ENCODE results near the gene GSN.

GSN gene

GRCh38 chr9:121371495-121372061 is 103.6 kb downstream of the GSN start:
- no peak overlapping the region for H3K4me3 ChIP-seq (replicated peaks; ENCODE audit: low read depth, low read length)
- no peak for TF ChIP-seq CTCF (IDR thresholded peaks at IDR 0.05; ENCODE audit: insufficient read depth, low read length, poor library complexity, severe bottlenecking)
- no peak for DNase-seq (ENCODE audit: extremely low read depth, insufficient read length)
- H3K36me3 ChIP-seq (ENCODE audit: control insufficient read depth, insufficient read depth, low read length), result no peaks in the 10 kb centered on the region
- H3K27me3 ChIP-seq (replicated peaks; ENCODE audit: control insufficient read depth, insufficient read depth, low read length), result no peaks in the 10 kb centered on the region

- H3K4me3 ChIP-seq (replicated peaks; ENCODE audit: low read depth, low read length), result no peak overlapping the region
- no peaks in the 10 kb centered on the region for H3K36me3 ChIP-seq (ENCODE audit: control insufficient read depth, insufficient read depth, low read length)
- no peak for DNase-seq (ENCODE audit: extremely low read depth, insufficient read length)
- TF ChIP-seq CTCF (IDR thresholded peaks at IDR 0.05; ENCODE audit: insufficient read depth, low read length, poor library complexity, severe bottlenecking), result no peak
- no peaks in the 10 kb centered on the region for H3K27me3 ChIP-seq (replicated peaks; ENCODE audit: control insufficient read depth, insufficient read depth, low read length)
Measured at GRCh38 chr9:121372239-121373010, 104.5 kb downstream of the GSN start.

- TF ChIP-seq CTCF (IDR thresholded peaks at IDR 0.05; ENCODE audit: insufficient read depth, low read length, poor library complexity, severe bottlenecking), result no peak
- DNase-seq (ENCODE audit: extremely low read depth, insufficient read length), result no peak
- no peaks in the 10 kb centered on the region for H3K27me3 ChIP-seq (replicated peaks; ENCODE audit: control insufficient read depth, insufficient read depth, low read length)
- no peak overlapping the region for H3K4me3 ChIP-seq (replicated peaks; ENCODE audit: low read depth, low read length)
- no peaks in the 10 kb centered on the region for H3K36me3 ChIP-seq (ENCODE audit: control insufficient read depth, insufficient read depth, low read length)
Measured at GRCh38 chr9:121373011-121373729, 105.2 kb downstream of the GSN start.

- no peaks in the 10 kb centered on the region for H3K36me3 ChIP-seq (ENCODE audit: control insufficient read depth, insufficient read depth, low read length)
- H3K4me3 ChIP-seq (replicated peaks; ENCODE audit: low read depth, low read length), result no peak overlapping the region
- DNase-seq (ENCODE audit: extremely low read depth, insufficient read length), result no peak
- no peak for TF ChIP-seq CTCF (IDR thresholded peaks at IDR 0.05; ENCODE audit: insufficient read depth, low read length, poor library complexity, severe bottlenecking)
- no peaks in the 10 kb centered on the region for H3K27me3 ChIP-seq (replicated peaks; ENCODE audit: control insufficient read depth, insufficient read depth, low read length)
Measured at GRCh38 chr9:121376214-121376830, 108.4 kb downstream of the GSN start.

- Histone ChIP-seq H3K36me3 (ENCODE audit: control insufficient read depth, insufficient read depth, low read length) (no peaks in the 10 kb centered on the region), H3K27me3 (replicated peaks; ENCODE audit: control insufficient read depth, insufficient read depth, low read length) (no peaks in the 10 kb centered on the region), H3K4me3 (replicated peaks; ENCODE audit: low read depth, low read length) (no peak overlapping the region)
- DNase-seq (ENCODE audit: extremely low read depth, insufficient read length), result no peak
- no peak for TF ChIP-seq CTCF (IDR thresholded peaks at IDR 0.05; ENCODE audit: insufficient read depth, low read length, poor library complexity, severe bottlenecking)
Measured at GRCh38 chr9:121380846-121381245, 112.9 kb downstream of the GSN start.
